HAP-1 (cell line): Measurements from ENCODE around the gene CACNA1I.

Source experiments
- DNase-seq, 2 experiments: peaks; one replicate each; pipeline ENCODE4 v3.0.0-alpha.2; 2016 to 2020; ENCODE audit warnings: low spot score in 2 of 2
- H3K27me3 ChIP-seq: fragments of 250-450 bp; sonication (Bioruptor Pico); 2 replicates; pipeline ENCODE4 v1.5.1; 2020; ENCODE audit warnings: low read depth, mild to moderate bottlenecking, moderate library complexity
- H3K36me3 ChIP-seq: fragments of 250-450 bp; sonication (Bioruptor Pico); replicated peaks from 2 replicates; pipeline ENCODE4 v1.5.1; 2020; ENCODE audit warnings: mild to moderate bottlenecking
- H3K4me1 ChIP-seq: fragments of 250-450 bp; sonication (Bioruptor Pico); 2 replicates; pipeline ENCODE4 v1.5.1; 2020; ENCODE audit warnings: mild to moderate bottlenecking
- H3K4me3 ChIP-seq: fragments of 250-450 bp; sonication (Bioruptor Pico); 2 replicates; pipeline ENCODE4 v1.5.1; 2020; ENCODE audit warnings: mild to moderate bottlenecking, moderate library complexity
- H3K9me3 ChIP-seq: fragments of 250-450 bp; sonication (Bioruptor Pico); 2 replicates; pipeline ENCODE4 v1.5.1; 2020; ENCODE audit warnings: mild to moderate bottlenecking, moderate library complexity
- in situ Hi-C: fragments of 300-500 bp; cut with MboI; formaldehyde crosslinking; loops from 3 replicates; pipeline ENCODE4 v1.14.3; 2020; ENCODE audit warnings: low sequenced_read_pairs, inconsistent platforms, mixed read lengths

The CACNA1I gene

GRCh38 chr22:39621826-39622225 lies 51.3 kb downstream of the CACNA1I start:
- H3K27me3 ChIP-seq, result peaks cover 3% of the 10 kb centered on the region; the same call in 1 of the 2 replicates
- no peak for DNase-seq

GRCh38 chr22:39622881-39623367 lies 52.4 kb downstream of the CACNA1I start:
- in situ Hi-C loops, result loop anchor here (10.0 kb wide), 1 partner anchor 402 kb away; no protein-coding TSS in a partner anchor
- peaks cover 4% of the 10 kb centered on the region for H3K4me1 ChIP-seq
- H3K9me3 ChIP-seq, result no peaks in the 10 kb centered on the region
- H3K36me3 ChIP-seq, result no peaks in the 10 kb centered on the region
- DNase-seq, result peak; percentile 41 to 89
- H3K4me3 ChIP-seq, result no peak overlapping the region
- H3K27me3 ChIP-seq, result no peaks in the 10 kb centered on the region

More at GRCh38 chr22:39621826-39622225, 51.3 kb downstream of the CACNA1I start:
- Histone ChIP-seq H3K4me3 (no peak overlapping the region), H3K36me3 (no peaks in the 10 kb centered on the region), H3K4me1 (peaks cover 4% of the 10 kb centered on the region), H3K9me3 (no peaks in the 10 kb centered on the region)
- in situ Hi-C loops, result loop anchor here (10.0 kb wide), 1 partner anchor 403 kb away; no protein-coding TSS in a partner anchor

DNA sequence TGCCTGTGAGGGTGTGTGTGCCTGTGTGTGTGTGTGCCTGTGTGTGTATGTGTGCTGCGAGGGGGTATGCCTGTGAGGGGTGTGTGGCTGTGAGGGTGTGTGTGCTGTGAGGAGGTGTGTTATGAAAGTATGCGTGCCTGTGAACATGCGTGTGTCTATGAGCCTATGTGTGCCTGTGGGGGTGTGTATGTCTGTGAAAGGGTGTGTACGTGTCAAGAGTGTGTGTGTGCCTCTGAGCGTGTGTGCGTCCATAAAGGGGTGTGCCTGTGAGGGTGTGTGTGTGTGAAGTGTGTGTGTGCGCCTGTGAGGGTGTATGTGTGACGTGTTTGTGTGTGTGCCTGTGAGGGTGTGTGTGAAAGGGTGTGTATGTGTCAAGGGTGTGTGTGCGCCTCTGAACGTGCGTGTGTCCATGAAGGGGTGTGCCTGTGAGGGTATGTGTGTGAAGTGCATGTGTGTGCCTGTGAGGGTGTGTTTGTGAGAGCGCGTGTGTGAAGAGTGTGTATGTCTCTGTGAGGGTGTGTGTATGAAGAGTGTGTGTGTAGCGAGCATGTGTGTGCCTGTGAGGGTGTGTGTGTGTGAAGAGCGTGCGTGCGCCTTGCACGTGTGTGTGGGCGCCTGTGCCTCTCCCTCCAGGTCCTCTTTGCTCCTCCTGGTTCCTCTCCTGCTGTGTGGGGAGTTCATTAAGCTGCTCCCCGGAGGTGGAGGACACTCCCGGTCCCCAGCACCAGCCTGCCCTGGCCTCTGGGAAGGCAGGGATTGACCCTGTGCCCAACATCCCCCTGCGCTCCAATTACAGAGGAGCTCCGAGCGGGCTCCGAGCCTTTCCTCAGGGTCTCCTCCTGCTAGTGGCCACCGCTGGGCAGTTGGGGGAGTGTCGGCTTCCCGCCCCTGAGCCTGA lies 53.3 kb downstream of the CACNA1I start:
- in situ Hi-C loops, result loop anchor here (10.0 kb wide), 1 partner anchor 401 kb away; no protein-coding TSS in a partner anchor
- no peaks in the 10 kb centered on the region for H3K36me3 ChIP-seq
- DNase-seq, result no peak
- no peak overlapping the region for H3K4me3 ChIP-seq
- H3K9me3 ChIP-seq, result no peaks in the 10 kb centered on the region
- H3K27me3 ChIP-seq, result no peaks in the 10 kb centered on the region
- peaks cover 4% of the 10 kb centered on the region for H3K4me1 ChIP-seq

DNA sequence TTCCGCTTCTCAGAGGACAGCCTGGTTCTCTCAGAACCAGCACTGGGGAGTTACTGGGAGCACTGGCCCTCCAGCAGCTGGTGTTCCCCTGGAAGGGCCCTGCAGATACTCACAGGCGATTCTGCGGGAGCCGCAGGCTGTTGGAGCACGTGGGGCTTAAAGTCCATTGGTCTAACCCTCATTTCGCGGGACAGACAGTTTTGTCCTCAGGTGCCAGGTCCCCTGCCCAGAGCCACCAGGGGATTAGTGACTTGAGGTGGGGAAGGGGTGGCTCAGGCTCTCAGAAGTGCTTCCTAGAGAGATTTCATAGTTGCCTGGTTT lies 53.9 kb downstream of the CACNA1I start:
- in situ Hi-C loops, result loop anchor here (10.0 kb wide), 1 partner anchor 400 kb away; no protein-coding TSS in a partner anchor
- DNase-seq, result no peak

GRCh38 chr22:39625569-39626537 lies 55.3 kb downstream of the CACNA1I start:
- peaks cover 4% of the 10 kb centered on the region for H3K4me1 ChIP-seq
- peak; percentile 39 to 44 for DNase-seq
- H3K36me3 ChIP-seq, result no peaks in the 10 kb centered on the region
- no peaks in the 10 kb centered on the region for H3K27me3 ChIP-seq
- no peaks in the 10 kb centered on the region for H3K9me3 ChIP-seq
- no peak overlapping the region for H3K4me3 ChIP-seq
- in situ Hi-C loops, result loop anchor here (10.0 kb wide), 1 partner anchor 399 kb away; no protein-coding TSS in a partner anchor

More for the DNA sequence above, 53.9 kb downstream of the CACNA1I start:
- H3K4me1 ChIP-seq, result peaks cover 4% of the 10 kb centered on the region
- no peaks in the 10 kb centered on the region for H3K9me3 ChIP-seq
- H3K36me3 ChIP-seq, result no peaks in the 10 kb centered on the region
- H3K4me3 ChIP-seq, result no peak overlapping the region
- no peaks in the 10 kb centered on the region for H3K27me3 ChIP-seq

- H3K4me1 ChIP-seq, result peaks cover 8% of the 10 kb centered on the region
- in situ Hi-C loops, result loop anchor here (10.0 kb wide), 1 partner anchor 398 kb away; no protein-coding TSS in a partner anchor
- H3K27me3 ChIP-seq, result no peaks in the 10 kb centered on the region
- H3K9me3 ChIP-seq, result no peaks in the 10 kb centered on the region
- no peaks in the 10 kb centered on the region for H3K36me3 ChIP-seq
- DNase-seq, result no peak
- H3K4me3 ChIP-seq, result no peak overlapping the region
Observed at GRCh38 chr22:39627208-39627607, 56.7 kb downstream of the CACNA1I start.

DNA sequence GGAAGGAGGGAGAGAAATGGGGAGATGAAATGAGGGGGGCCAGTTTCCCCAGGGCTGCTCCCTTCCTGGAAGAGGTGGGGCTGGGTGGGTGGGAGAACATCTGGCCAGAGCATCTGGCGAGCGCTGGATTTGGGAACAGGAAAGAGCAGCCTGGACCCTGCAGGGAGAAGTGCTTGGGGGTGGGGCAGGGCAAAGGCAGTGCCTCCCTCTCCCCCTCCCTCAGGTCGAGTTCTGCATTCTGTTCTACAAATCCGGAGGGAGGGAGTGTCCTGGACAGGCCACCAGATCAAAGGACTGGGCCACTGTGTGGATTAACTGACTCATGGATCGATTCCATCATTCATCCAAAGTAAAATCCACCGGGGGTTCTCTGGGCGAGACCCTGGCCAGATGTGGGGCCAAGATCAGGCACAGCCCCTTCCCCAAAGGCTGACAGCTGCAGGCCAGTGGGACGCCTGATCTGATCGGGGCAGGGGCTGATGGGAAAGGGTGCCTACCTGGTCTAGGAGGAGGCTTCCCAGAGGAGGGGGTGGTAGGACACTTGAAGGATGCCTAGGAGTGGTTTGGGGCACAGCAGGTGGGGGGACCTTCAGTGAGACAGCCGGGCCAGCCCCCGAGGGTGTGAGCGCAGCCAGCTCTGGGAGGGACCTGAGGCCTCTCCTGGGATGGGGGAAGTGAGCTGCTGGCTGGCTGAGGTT lies 57.5 kb downstream of the CACNA1I start:
- in situ Hi-C loops, result loop anchor here (10.0 kb wide), 1 partner anchor 397 kb away; no protein-coding TSS in a partner anchor
- DNase-seq, result no peak
- Histone ChIP-seq H3K4me3 (no peak overlapping the region), H3K36me3 (no peaks in the 10 kb centered on the region), H3K27me3 (no peaks in the 10 kb centered on the region), H3K9me3 (no peaks in the 10 kb centered on the region), H3K4me1 (peaks cover 8% of the 10 kb centered on the region)

DNA sequence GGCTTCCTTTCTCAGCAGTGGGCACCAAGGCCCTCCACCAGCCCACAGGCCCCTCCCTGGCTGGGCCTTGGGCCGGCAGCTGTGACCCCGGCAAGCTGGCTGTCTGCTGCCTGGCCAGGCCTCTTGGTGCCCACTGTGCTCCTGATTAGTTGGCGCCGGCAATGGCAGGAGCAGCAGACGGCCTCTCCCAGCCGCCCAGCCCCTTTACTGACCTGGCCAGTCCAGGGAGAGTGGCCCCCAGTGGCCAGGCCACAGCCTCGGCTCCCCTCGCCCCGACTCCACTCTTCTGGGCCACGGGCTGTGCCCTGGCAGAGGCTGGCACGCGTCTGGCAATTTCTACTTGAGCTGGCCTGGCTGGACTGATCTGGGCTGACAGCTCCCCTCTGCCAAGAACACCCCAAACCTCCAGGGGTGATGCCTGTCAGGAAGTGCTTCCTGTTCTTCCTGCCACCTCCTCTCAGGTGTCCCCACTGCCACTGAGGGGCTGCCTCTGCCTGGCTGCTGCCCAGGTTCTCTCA lies 58.1 kb downstream of the CACNA1I start:
- in situ Hi-C loops, result loop anchor here (10.0 kb wide), 1 partner anchor 396 kb away; no protein-coding TSS in a partner anchor
- DNase-seq, result no peak
- Histone ChIP-seq H3K4me1 (peaks cover 8% of the 10 kb centered on the region), H3K9me3 (no peaks in the 10 kb centered on the region), H3K4me3 (no peak overlapping the region), H3K36me3 (no peaks in the 10 kb centered on the region), H3K27me3 (no peaks in the 10 kb centered on the region)

- in situ Hi-C loops, result loop anchor here (10.0 kb wide), 1 partner anchor 395 kb away; no protein-coding TSS in a partner anchor
Observed at GRCh38 chr22:39629851-39630250, 59.3 kb downstream of the CACNA1I start.

GRCh38 chr22:39630721-39631120 lies 60.2 kb downstream of the CACNA1I start:
- no peaks in the 10 kb centered on the region for H3K9me3 ChIP-seq
- H3K4me1 ChIP-seq, result peaks cover 16% of the 10 kb centered on the region
- in situ Hi-C loops, result no loop called here

More at GRCh38 chr22:39629851-39630250, 59.3 kb downstream of the CACNA1I start:
- Histone ChIP-seq H3K9me3 (no peaks in the 10 kb centered on the region), H3K4me3 (no peak overlapping the region), H3K27me3 (no peaks in the 10 kb centered on the region), H3K36me3 (no peaks in the 10 kb centered on the region), H3K4me1 (peaks cover 12% of the 10 kb centered on the region)
- DNase-seq, result no peak

GRCh38 chr22:39631381-39632286 lies 61.1 kb downstream of the CACNA1I start:
- Histone ChIP-seq H3K27me3 (no peaks in the 10 kb centered on the region), H3K9me3 (no peaks in the 10 kb centered on the region), H3K4me1 (peaks cover 12% of the 10 kb centered on the region), H3K36me3 (no peaks in the 10 kb centered on the region), H3K4me3 (no peak overlapping the region)
- DNase-seq, result peak in 1 of 2 experiments; percentile 49
- in situ Hi-C loops, result no loop called here

More at GRCh38 chr22:39630721-39631120, 60.2 kb downstream of the CACNA1I start:
- Histone ChIP-seq H3K36me3 (no peaks in the 10 kb centered on the region), H3K4me3 (no peak overlapping the region), H3K27me3 (no peaks in the 10 kb centered on the region)
- no peak for DNase-seq
